ENCODE data around the gene GPR45.

Gene GPR45

DNA sequence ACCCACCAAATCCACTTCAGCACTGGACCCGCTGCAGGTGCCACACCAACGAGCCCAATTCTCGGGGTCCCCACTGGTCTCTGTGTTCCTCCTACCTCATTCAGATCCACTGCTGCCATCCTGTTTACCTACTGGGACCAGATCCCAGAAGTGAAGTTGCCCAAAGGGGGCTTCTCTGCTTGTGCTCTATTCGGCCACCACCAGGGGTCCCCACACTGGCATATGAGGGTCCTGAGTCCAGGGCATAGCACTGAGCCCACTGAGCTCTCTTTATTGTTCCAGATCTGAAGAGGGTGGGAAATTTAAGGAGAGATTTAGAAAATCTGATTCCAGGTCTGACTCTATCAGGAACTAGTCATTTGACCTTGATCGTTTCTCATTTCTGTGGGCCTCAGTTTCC is 2.4 kb downstream of the GPR45 start:
- Histone ChIP-seq H2AFZ (ENCODE audit: low read depth, low read length) (no peak overlapping the region), H3K4me3 (ENCODE audit: low read depth in 1 of 2, low read length in 2 of 2) (no peak overlapping the region), H3K9me3 (ENCODE audit: insufficient read depth, low read length, severe bottlenecking) (no peaks in the 10 kb centered on the region), H4K20me1 (ENCODE audit: insufficient read depth, low read length) (no peaks in the 10 kb centered on the region), H3K27ac (ENCODE audit: low read length) (no peak overlapping the region), H3K27me3 (ENCODE audit: insufficient read depth, low read length, poor library complexity) (peaks cover 5% of the 10 kb centered on the region), H3K4me1 (ENCODE audit: insufficient read depth, low read length) (no peaks in the 10 kb centered on the region), H3K36me3 (ENCODE audit: insufficient read depth, low read length) (no peaks in the 10 kb centered on the region), H3K9ac (ENCODE audit: low read depth, low read length) (no peak overlapping the region), H3K4me2 (ENCODE audit: insufficient read depth, low read length) (no peak overlapping the region), H3K79me2 (ENCODE audit: insufficient read depth, low read length) (no peaks in the 10 kb centered on the region)
- peak; percentile 29 for DNase-seq
- peak; percentile 75; the same call in 1 of the 3 replicates for ATAC-seq (ENCODE audit: insufficient read depth, low read depth)
- TF ChIP-seq, protein P1, sequence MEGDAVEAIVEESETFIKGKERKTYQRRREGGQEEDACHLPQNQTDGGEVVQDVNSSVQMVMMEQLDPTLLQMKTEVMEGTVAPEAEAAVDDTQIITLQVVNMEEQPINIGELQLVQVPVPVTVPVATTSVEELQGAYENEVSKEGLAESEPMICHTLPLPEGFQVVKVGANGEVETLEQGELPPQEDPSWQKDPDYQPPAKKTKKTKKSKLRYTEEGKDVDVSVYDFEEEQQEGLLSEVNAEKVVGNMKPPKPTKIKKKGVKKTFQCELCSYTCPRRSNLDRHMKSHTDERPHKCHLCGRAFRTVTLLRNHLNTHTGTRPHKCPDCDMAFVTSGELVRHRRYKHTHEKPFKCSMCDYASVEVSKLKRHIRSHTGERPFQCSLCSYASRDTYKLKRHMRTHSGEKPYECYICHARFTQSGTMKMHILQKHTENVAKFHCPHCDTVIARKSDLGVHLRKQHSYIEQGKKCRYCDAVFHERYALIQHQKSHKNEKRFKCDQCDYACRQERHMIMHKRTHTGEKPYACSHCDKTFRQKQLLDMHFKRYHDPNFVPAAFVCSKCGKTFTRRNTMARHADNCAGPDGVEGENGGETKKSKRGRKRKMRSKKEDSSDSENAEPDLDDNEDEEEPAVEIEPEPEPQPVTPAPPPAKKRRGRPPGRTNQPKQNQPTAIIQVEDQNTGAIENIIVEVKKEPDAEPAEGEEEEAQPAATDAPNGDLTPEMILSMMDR (IDR thresholded peaks at IDR 0.05; ENCODE audit: borderline replicate concordance, extremely low read depth, low read length, poor library complexity, severe bottlenecking), result peak; percentile 60
- no peak for TF ChIP-seq EZH2 (IDR thresholded peaks at IDR 0.05; ENCODE audit: borderline replicate concordance, low read depth, low read length, severe bottlenecking)

DNA sequence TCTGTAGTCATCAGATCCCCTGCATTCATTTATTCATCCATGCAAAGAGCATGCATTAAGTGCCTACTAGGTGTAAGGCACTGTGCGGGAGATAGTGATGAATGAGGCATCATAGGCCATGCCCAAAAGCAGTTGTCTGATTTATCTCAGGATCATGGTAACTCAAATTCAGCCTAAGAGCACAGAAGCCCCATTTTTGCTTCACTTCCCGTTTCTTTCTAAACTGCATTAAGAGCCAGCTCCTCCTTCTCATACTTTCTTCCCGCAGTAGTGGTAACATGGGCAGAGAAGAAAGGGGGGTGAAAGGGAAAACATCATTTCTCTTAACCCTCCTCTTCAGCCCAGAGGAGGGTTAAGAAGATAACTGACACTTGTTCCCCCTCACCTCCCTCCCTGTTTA is 2.9 kb downstream of the GPR45 start:
- Histone ChIP-seq H3K9ac (ENCODE audit: low read depth, low read length) (no peak overlapping the region), H3K79me2 (ENCODE audit: insufficient read depth, low read length) (no peaks in the 10 kb centered on the region), H3K36me3 (ENCODE audit: insufficient read depth, low read length) (no peaks in the 10 kb centered on the region), H3K9me3 (ENCODE audit: insufficient read depth, low read length, severe bottlenecking) (no peaks in the 10 kb centered on the region), H3K27me3 (ENCODE audit: insufficient read depth, low read length, poor library complexity) (peaks cover 3% of the 10 kb centered on the region), H4K20me1 (ENCODE audit: insufficient read depth, low read length) (no peaks in the 10 kb centered on the region), H3K4me3 (ENCODE audit: low read depth in 1 of 2, low read length in 2 of 2) (no peak overlapping the region), H3K4me2 (ENCODE audit: insufficient read depth, low read length) (no peak overlapping the region), H3K4me1 (ENCODE audit: insufficient read depth, low read length) (no peaks in the 10 kb centered on the region), H2AFZ (ENCODE audit: low read depth, low read length) (no peak overlapping the region), H3K27ac (ENCODE audit: low read length) (no peak overlapping the region)
- DNase-seq (no peak), ATAC-seq (ENCODE audit: insufficient read depth, low read depth) (no peak)
- TF ChIP-seq, protein P1 (IDR thresholded peaks at IDR 0.05; ENCODE audit: borderline replicate concordance, extremely low read depth, low read length, poor library complexity, severe bottlenecking), result no peak
- TF ChIP-seq EZH2 (IDR thresholded peaks at IDR 0.05; ENCODE audit: borderline replicate concordance, low read depth, low read length, severe bottlenecking), result no peak

DNA sequence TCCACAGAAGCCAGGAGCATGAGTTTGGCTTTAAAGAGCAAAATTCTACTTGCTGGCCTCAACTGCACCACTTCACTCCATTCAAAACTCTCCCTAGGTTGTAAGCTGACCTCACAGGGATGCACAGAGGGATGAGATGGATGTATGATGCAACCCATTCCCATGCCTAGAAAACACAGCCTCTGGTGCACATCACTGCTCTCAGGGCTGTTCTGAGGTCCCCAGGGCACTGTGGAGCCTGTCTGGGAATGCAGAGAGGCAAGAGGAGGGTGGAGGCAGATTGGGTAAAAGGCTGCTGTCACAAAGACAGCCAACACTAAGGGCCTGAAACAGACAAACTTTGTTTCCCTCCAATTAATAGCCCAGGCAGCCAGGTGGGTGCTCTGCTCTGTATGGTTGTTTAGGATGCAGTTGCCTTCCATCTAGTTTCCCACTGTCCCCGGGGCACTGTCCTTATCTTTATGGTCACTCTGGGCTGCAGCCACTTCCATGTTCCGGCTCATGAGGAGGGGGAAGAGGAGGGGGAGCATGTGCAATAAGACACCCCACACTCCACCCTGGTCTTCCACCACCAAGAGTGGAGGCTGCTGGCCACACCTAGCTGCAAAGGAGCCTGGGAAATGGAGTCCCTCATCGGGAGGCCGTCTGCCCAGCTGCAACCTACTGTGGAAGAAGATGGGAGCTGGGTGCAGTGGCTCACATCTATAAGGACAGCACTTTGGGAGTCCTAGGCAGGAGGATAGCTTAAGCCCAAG is 7.0 kb downstream of the GPR45 start:
- Histone ChIP-seq H3K9ac (ENCODE audit: low read depth, low read length) (no peak overlapping the region), H3K27ac (ENCODE audit: low read length) (no peak overlapping the region), H3K79me2 (ENCODE audit: insufficient read depth, low read length) (no peaks in the 10 kb centered on the region), H2AFZ (ENCODE audit: low read depth, low read length) (no peak overlapping the region), H3K4me3 (ENCODE audit: low read depth in 1 of 2, low read length in 2 of 2) (no peak overlapping the region), H3K36me3 (ENCODE audit: insufficient read depth, low read length) (no peaks in the 10 kb centered on the region), H3K27me3 (ENCODE audit: insufficient read depth, low read length, poor library complexity) (no peaks in the 10 kb centered on the region), H3K4me1 (ENCODE audit: insufficient read depth, low read length) (no peaks in the 10 kb centered on the region), H3K9me3 (ENCODE audit: insufficient read depth, low read length, severe bottlenecking) (no peaks in the 10 kb centered on the region), H3K4me2 (ENCODE audit: insufficient read depth, low read length) (no peak overlapping the region), H4K20me1 (ENCODE audit: insufficient read depth, low read length) (no peaks in the 10 kb centered on the region)
- no peak for TF ChIP-seq EZH2 (IDR thresholded peaks at IDR 0.05; ENCODE audit: borderline replicate concordance, low read depth, low read length, severe bottlenecking)
- TF ChIP-seq, protein P1 (IDR thresholded peaks at IDR 0.05; ENCODE audit: borderline replicate concordance, extremely low read depth, low read length, poor library complexity, severe bottlenecking), result no peak
- ATAC-seq (ENCODE audit: insufficient read depth, low read depth) (no peak), DNase-seq (no peak)
